HS-27A (cell line): ENCODE measurements around the gene GNG4.
"Not testable (repeated sequence)": the region's sequence is repeated elsewhere in the genome, so short reads cannot be mapped to it uniquely, and the experiment has no call there.

Experiments
- DNase-seq: peaks from one replicate; pipeline ENCODE4 v3.0.0-alpha.2; 2012; ENCODE audit warnings: low read depth, missing footprints

Gene GNG4

DNA sequence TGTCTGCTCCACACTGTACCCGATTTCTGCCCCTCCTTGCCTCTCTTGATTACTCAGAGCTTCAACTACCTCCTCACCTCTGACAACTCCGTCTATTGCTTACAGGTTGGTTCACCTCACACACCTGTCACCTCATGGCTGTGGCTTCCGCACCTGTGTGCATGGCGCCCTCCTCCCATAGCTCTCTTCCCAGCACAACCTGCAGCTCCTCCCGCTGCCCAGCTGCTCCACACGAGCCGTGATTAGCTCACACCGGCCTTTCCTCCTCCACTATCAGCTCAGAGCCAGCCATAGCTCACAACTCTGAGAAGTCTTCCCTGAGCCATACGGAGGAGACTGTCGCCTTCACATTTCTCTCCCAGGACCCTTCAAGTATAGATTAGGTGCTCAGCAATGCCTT, 67.5 kb downstream of the GNG4 start:
- DNase-seq, result no peak

DNA sequence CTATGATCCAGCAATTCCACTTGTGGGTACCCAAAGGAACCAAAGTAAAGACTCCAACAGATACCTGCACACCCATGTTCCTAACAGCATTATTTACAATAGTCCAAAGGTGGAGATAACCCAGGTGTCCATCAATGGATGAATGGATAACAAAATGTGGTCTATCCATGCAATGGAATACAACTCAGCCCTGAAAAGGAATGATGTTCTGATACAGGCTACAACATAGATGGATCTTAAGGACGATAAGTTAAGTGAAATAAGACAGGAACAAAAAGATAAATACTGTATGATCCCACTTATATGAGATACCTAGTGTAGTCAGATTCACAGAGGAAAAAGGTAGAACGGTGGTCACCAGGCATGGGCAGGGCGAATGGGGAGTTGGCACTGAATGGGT, 69.7 kb downstream of the GNG4 start:
- DNase-seq, result no peak

DNA sequence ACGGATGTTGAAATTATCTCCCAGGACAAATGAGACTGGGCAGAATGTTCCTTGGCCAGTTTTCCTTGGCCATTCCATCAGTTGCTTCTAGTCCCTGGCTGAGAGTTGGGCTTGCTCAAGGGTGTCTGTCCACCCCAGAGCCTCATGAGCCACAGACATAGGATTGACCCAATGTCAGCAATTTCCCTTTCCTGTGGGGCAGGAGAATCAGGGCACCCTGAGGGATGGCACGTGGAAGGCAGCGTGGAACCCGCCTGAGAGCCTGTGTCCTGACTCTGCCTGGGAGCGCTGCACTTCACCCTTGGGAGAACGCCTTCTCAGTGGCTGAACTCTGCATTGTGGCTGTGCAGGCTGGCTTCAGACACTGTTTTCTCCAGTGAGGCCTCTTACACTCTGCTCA, 74.0 kb downstream of the GNG4 start:
- no peak for DNase-seq

DNA sequence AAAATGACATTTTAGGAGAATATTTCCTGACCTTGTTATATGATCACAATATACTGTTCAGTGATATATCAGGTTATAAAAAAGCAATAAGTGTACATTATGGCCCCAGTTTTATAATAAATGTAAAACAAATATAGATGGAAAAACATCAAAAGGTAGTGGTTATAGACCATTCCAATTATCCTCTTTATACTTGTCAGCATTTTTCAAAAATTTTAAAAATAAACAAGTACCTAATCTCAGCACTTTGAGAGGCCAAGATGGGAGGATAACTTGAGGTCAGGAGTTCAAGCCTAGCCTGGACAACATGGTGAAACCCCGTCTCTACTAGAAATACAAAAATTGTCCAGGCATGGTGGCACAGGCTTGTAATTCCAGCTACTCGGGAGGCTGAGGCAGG, 75.7 kb downstream of the GNG4 start:
- no peak for DNase-seq

DNA sequence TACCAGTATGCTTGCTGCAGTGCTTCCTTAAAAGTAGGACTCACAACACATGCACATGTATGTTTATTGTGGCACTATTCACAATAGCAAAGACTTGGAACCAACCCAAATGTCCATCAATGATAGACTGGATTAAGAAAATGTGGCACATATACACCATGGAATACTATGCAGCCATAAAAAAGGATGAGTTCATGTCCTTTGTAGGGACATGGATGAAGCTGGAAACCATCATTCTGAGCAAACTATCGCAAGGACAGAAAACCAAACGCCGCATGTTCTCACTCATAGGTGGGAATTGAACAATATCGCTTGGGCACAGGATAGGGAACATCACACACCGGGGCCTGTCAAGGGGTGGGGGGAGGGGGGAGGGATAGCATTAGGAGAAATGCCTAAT, 76.6 kb downstream of the GNG4 start:
- DNase-seq, result not testable (repeated sequence)

- no peak for DNase-seq
Measured at GRCh38 chr1:235571482-235571881, 78.1 kb downstream of the GNG4 start.

DNA sequence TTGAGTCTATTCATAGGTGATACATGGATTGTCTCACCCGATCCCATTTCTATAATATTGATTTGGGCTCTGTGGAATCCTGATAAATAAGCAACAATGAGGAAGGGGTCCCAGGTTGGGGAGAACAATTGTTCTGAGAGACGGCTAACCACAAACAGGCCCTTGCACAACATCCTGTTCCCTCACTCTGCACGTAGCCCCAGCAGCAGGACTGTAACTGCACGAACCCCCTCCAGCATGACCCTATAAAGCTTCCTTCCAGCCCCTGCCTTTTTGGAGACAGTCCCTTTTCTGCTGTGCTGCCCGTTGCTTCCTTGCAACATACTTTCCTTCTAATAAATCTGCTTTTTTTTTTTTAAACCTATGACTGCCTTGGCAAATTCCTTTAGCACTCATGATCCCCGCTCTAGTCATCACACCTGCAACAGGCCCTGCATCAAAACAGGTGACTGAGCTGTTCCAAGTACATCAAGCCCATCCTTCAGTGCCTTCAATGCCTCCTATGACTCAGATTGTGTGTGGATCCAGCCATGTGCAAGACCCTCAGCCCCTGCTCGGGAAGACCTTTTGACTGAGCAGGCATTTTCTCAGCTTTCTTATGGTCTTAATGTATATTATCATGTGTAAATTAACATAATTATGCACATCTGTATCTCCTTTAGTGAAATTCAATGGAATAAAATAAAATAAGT, 81.6 kb downstream of the GNG4 start:
- DNase-seq, result no peak

GRCh38 chr1:235566084-235566483, 83.5 kb downstream of the GNG4 start:
- no peak for DNase-seq

DNA sequence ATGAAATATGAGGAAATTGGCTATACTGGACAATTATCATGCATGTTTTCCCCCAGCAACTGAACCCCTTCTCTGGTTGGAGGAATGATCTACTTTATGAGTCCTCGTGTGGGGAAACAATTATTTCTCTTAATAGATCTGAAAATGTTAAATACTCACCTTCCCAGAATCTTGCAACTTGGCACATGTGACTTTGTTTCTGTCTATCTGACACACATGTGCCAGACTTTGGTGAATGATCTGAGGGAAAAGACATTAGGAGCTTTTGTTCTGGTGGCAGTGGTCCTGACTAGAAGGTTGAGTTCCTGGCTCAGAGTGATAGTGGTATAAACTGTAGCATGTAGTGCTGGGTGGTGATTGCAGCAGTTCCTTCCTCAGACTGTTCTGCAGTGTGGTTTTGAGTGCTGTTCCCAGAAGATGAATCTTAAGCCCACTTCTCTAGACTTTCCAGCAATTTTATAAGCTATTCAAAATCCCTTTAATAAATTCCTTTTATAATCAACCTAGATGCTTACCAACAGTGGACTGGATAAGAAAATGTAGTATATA, 86.0 kb downstream of the GNG4 start:
- DNase-seq, result no peak

- DNase-seq, result no peak
Measured at GRCh38 chr1:235562589-235562988, 87.0 kb downstream of the GNG4 start.

GRCh38 chr1:235558621-235559169, 90.9 kb downstream of the GNG4 start:
- DNase-seq, result no peak

GRCh38 chr1:235557495-235557894, 92.1 kb downstream of the GNG4 start:
- no peak for DNase-seq

DNA sequence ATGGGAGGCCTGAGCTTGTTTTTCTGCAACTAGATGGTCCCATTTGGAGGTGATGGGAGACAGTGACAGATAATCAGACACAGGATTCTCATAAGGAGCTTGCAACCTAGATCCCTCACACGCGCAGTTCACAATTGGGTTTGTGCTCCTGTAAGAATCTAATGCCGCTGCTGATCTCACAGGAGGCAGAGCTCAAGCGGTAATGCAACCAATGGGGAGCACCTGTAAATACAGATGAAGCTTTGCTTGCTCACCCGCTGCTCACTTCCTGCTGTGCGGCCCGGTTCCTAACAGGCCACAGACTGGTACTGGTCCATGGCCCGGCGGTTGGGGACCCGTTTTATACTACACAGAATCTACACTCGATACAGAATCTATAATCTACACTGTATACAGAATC, 92.8 kb downstream of the GNG4 start:
- no peak for DNase-seq

- no peak for DNase-seq
Measured at GRCh38 chr1:235553112-235553551, 96.5 kb downstream of the GNG4 start.

- no peak for DNase-seq
Measured at GRCh38 chr1:235552146-235552716, 97.4 kb downstream of the GNG4 start.

DNA sequence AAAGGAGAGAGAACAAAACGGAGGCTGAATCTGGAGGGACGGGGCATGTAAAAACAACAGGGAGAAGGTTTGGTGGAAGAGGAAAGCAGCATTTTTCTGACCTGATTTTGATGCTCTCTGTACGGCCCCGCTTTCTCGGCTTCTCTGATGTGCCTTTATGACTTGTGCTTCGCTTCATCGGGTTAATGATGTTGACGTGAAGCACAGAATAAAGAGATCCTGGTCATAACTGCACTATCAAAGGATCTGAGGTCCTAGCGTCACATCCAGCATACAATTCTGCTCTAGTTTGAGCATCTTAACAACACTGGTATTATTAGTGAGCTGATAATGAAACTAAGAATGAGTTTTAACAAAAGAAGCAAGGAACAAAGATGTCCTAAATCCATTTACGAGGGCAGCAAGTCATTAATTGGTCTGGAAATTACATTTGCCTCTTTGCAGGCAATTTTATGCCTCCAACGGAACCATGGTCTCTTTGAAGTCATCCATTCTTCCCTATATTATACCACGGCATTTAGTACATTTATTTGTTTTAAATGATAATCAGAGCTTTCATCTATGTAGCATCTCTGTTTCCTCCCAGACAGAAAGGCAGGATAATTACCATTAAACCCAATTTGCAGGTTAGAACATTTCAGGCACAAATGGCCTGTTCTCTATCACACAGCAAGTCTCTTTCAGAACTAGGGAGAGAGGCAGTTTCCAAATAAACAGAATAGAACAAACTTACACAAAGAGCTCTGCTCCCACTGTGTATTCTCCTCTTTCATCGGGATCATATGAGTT, 100.0 kb downstream of the GNG4 start:
- no peak for DNase-seq

- not testable (repeated sequence) for DNase-seq
Measured at GRCh38 chr1:235546369-235547155, 103.0 kb downstream of the GNG4 start.

DNA sequence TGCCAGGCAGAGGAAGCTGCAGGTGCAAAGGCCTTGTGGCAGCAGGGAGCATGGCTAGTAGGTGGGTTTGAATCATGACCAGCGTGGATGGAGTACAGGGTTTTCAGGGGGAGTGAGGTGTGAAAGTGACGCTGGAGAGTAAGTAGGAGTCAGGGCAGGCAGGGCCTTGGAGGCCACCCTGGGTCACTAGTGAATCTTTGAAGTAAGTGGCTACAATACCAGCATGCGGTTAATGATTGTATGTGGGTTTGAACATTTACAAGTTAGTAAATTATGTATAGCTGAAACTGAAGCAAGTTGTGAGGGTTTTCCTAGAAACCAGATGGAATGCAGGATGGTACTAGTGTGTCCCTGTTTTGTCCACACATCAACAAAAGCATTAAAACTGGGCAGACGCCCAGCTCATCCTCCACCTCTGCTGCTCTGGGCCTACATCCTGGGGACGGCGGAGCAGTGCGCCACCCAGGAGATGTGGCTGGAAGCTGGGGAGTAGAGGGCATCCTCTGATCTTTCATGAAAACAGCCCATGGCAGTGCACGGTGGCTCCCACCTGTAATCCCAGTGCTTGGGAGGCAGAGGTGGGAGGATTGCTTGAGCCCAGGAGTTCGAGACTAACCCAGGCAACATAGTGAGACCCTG, 104.2 kb downstream of the GNG4 start:
- DNase-seq, result no peak

- DNase-seq, result not testable (repeated sequence)
Measured at GRCh38 chr1:235542845-235543244, 106.7 kb downstream of the GNG4 start.

DNA sequence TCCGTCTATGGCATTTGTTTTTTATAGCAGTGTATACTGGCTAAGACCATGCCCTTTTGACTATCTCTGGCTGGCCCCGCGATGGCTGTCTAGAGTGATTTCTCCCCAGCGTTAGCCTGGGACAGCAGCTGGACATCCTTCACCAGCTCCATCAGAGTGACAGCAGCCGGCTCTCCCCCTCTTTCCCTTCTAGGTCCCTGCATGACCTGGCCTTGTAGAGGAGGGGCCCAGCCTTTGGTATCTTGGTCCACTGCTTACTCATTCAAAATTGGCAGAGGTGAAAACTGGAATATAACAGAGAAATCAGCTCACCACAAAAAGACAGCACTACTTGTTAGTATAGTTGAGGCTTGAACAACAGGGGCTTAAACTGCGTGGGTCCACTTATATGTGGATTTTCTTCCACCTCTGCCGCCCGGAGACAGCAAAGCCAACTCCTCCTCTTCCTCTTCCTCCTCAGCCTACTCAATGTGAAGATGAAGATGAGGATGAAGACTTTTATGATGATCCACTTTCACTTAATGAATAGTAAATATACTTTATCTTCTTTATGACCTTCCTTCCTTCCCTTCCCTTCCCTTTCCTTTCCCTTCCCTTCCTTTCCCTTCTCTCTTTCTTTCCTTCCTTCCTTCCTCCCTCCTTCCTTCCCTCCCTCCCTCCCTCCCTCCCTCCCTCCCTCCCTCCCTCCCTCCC, 116.0 kb downstream of the GNG4 start:
- DNase-seq, result no peak

- DNase-seq, result peak; percentile 75
Measured at GRCh38 chr1:235532360-235532759, 117.2 kb downstream of the GNG4 start.
